ENCODE data around the gene ERGIC3.

ERGIC3 gene

GRCh38 chr20:35541783-35542662, at the start of gene ERGIC3:
TSS of gene ERGIC3 (plus strand) at chr20:35542078. CDS start at chr20:35542098, 20 bp downstream.
- Mint-ChIP-seq H3K27ac (ENCODE audit: low read depth) (peak within 1 kb of the TSS; percentile 88), H3K36me3 (ENCODE audit: insufficient read depth) (peaks cover 3% of the 10 kb centered on the region), H3K9me3 (no peaks in the 10 kb centered on the region), H3K4me3 (peak within 1 kb of the TSS; percentile 91), H3K27me3 (no peaks in the 10 kb centered on the region), H3K4me1 (peaks cover 21% of the 10 kb centered on the region)
- ATAC-seq (replicated peaks; ENCODE audit: extremely low read depth, poor library complexity, severe bottlenecking) (peak; percentile 99), DNase-seq (ENCODE audit: low spot score in 2 of 2) (peak; percentile 95 to 96)

- Mint-ChIP-seq H3K9me3 (no peaks in the 10 kb centered on the region), H3K27me3 (no peaks in the 10 kb centered on the region), H3K4me3 (peak overlapping the region; percentile 97), H3K27ac (ENCODE audit: low read depth) (peak overlapping the region; percentile 46), H3K36me3 (ENCODE audit: insufficient read depth) (peaks cover 43% of the 10 kb centered on the region), H3K4me1 (peaks cover 76% of the 10 kb centered on the region)
- ATAC-seq (replicated peaks; ENCODE audit: extremely low read depth, poor library complexity, severe bottlenecking) (no peak), DNase-seq (ENCODE audit: low spot score in 2 of 2) (no peak)
Observed at GRCh38 chr20:35492352-35492751, 49.5 kb upstream of the ERGIC3 start.

- peaks cover 56% of the 10 kb centered on the region for H3K4me1 Mint-ChIP-seq
- peaks cover 63% of the 10 kb centered on the region for H3K36me3 Mint-ChIP-seq (ENCODE audit: insufficient read depth)
- no peak for DNase-seq (ENCODE audit: low spot score in 2 of 2)
- no peak overlapping the region for H3K4me3 Mint-ChIP-seq
- no peak overlapping the region for H3K27ac Mint-ChIP-seq (ENCODE audit: low read depth)
- H3K9me3 Mint-ChIP-seq: no peaks in the 10 kb centered on the region
- no peak for ATAC-seq (replicated peaks; ENCODE audit: extremely low read depth, poor library complexity, severe bottlenecking)
- no peaks in the 10 kb centered on the region for H3K27me3 Mint-ChIP-seq
Observed at GRCh38 chr20:35496481-35496880, 45.4 kb upstream of the ERGIC3 start.

GRCh38 chr20:35497320-35497719, 44.6 kb upstream of the ERGIC3 start:
- peaks cover 51% of the 10 kb centered on the region for H3K4me1 Mint-ChIP-seq
- ATAC-seq (replicated peaks; ENCODE audit: extremely low read depth, poor library complexity, severe bottlenecking) (no peak), DNase-seq (ENCODE audit: low spot score in 2 of 2) (no peak)
- H3K9me3 Mint-ChIP-seq: no peaks in the 10 kb centered on the region
- no peak overlapping the region for H3K27ac Mint-ChIP-seq (ENCODE audit: low read depth)
- H3K27me3 Mint-ChIP-seq: no peaks in the 10 kb centered on the region
- peaks cover 70% of the 10 kb centered on the region for H3K36me3 Mint-ChIP-seq (ENCODE audit: insufficient read depth)
- no peak overlapping the region for H3K4me3 Mint-ChIP-seq

- DNase-seq (ENCODE audit: low spot score in 2 of 2): no peak
- Mint-ChIP-seq H3K27ac (ENCODE audit: low read depth) (no peak overlapping the region), H3K36me3 (ENCODE audit: insufficient read depth) (peaks cover 74% of the 10 kb centered on the region), H3K27me3 (no peaks in the 10 kb centered on the region), H3K9me3 (no peaks in the 10 kb centered on the region), H3K4me3 (no peak overlapping the region), H3K4me1 (peaks cover 51% of the 10 kb centered on the region)
- ATAC-seq (replicated peaks; ENCODE audit: extremely low read depth, poor library complexity, severe bottlenecking): no peak
Observed at GRCh38 chr20:35497780-35498189, 44.1 kb upstream of the ERGIC3 start.

- ATAC-seq (replicated peaks; ENCODE audit: extremely low read depth, poor library complexity, severe bottlenecking) (no peak), DNase-seq (ENCODE audit: low spot score in 2 of 2) (no peak)
- no peaks in the 10 kb centered on the region for H3K27me3 Mint-ChIP-seq
- H3K4me1 Mint-ChIP-seq: peaks cover 57% of the 10 kb centered on the region
- H3K4me3 Mint-ChIP-seq: no peak overlapping the region
- H3K9me3 Mint-ChIP-seq: no peaks in the 10 kb centered on the region
- H3K36me3 Mint-ChIP-seq (ENCODE audit: insufficient read depth): peaks cover 76% of the 10 kb centered on the region
- H3K27ac Mint-ChIP-seq (ENCODE audit: low read depth): peak overlapping the region; percentile 64
Observed at GRCh38 chr20:35499271-35499670, 42.6 kb upstream of the ERGIC3 start.

GRCh38 chr20:35502352-35502751, 39.5 kb upstream of the ERGIC3 start:
- Mint-ChIP-seq H3K4me1 (peaks cover 58% of the 10 kb centered on the region), H3K9me3 (no peaks in the 10 kb centered on the region), H3K36me3 (ENCODE audit: insufficient read depth) (peaks cover 65% of the 10 kb centered on the region), H3K4me3 (no peak overlapping the region), H3K27me3 (no peaks in the 10 kb centered on the region), H3K27ac (ENCODE audit: low read depth) (peak overlapping the region; percentile 96)
- ATAC-seq (replicated peaks; ENCODE audit: extremely low read depth, poor library complexity, severe bottlenecking) (no peak), DNase-seq (ENCODE audit: low spot score in 2 of 2) (no peak)

GRCh38 chr20:35503281-35503680, 38.6 kb upstream of the ERGIC3 start:
- Mint-ChIP-seq H3K27ac (ENCODE audit: low read depth) (peak overlapping the region; percentile 96), H3K4me3 (no peak overlapping the region), H3K36me3 (ENCODE audit: insufficient read depth) (peaks cover 69% of the 10 kb centered on the region), H3K27me3 (no peaks in the 10 kb centered on the region), H3K4me1 (peaks cover 54% of the 10 kb centered on the region), H3K9me3 (no peaks in the 10 kb centered on the region)
- DNase-seq (ENCODE audit: low spot score in 2 of 2) (no peak), ATAC-seq (replicated peaks; ENCODE audit: extremely low read depth, poor library complexity, severe bottlenecking) (no peak)

GRCh38 chr20:35503841-35504561, 37.9 kb upstream of the ERGIC3 start:
- Mint-ChIP-seq H3K4me3 (no peak overlapping the region), H3K27me3 (no peaks in the 10 kb centered on the region), H3K9me3 (no peaks in the 10 kb centered on the region), H3K36me3 (ENCODE audit: insufficient read depth) (peaks cover 67% of the 10 kb centered on the region), H3K27ac (ENCODE audit: low read depth) (peak overlapping the region; percentile 63), H3K4me1 (peaks cover 54% of the 10 kb centered on the region)
- ATAC-seq (replicated peaks; ENCODE audit: extremely low read depth, poor library complexity, severe bottlenecking) (no peak), DNase-seq (ENCODE audit: low spot score in 2 of 2) (no peak)

GRCh38 chr20:35504751-35505150, 37.1 kb upstream of the ERGIC3 start:
- no peak for DNase-seq (ENCODE audit: low spot score in 2 of 2)
- Mint-ChIP-seq H3K4me1 (peaks cover 48% of the 10 kb centered on the region), H3K4me3 (no peak overlapping the region), H3K27me3 (no peaks in the 10 kb centered on the region), H3K27ac (ENCODE audit: low read depth) (peak overlapping the region; percentile 63), H3K36me3 (ENCODE audit: insufficient read depth) (peaks cover 64% of the 10 kb centered on the region), H3K9me3 (no peaks in the 10 kb centered on the region)
- no peak for ATAC-seq (replicated peaks; ENCODE audit: extremely low read depth, poor library complexity, severe bottlenecking)

GRCh38 chr20:35506179-35506578, 35.7 kb upstream of the ERGIC3 start:
- Mint-ChIP-seq H3K4me1 (peaks cover 48% of the 10 kb centered on the region), H3K27ac (ENCODE audit: low read depth) (peak overlapping the region; percentile 63), H3K9me3 (no peaks in the 10 kb centered on the region), H3K36me3 (ENCODE audit: insufficient read depth) (peaks cover 56% of the 10 kb centered on the region), H3K4me3 (no peak overlapping the region), H3K27me3 (no peaks in the 10 kb centered on the region)
- ATAC-seq (replicated peaks; ENCODE audit: extremely low read depth, poor library complexity, severe bottlenecking): no peak
- no peak for DNase-seq (ENCODE audit: low spot score in 2 of 2)

- peaks cover 47% of the 10 kb centered on the region for H3K4me1 Mint-ChIP-seq
- no peak overlapping the region for H3K4me3 Mint-ChIP-seq
- no peak for DNase-seq (ENCODE audit: low spot score in 2 of 2)
- peak overlapping the region; percentile 23 for H3K27ac Mint-ChIP-seq (ENCODE audit: low read depth)
- peaks cover 54% of the 10 kb centered on the region for H3K36me3 Mint-ChIP-seq (ENCODE audit: insufficient read depth)
- no peaks in the 10 kb centered on the region for H3K9me3 Mint-ChIP-seq
- no peaks in the 10 kb centered on the region for H3K27me3 Mint-ChIP-seq
- no peak for ATAC-seq (replicated peaks; ENCODE audit: extremely low read depth, poor library complexity, severe bottlenecking)
Observed at GRCh38 chr20:35506872-35507638, 34.8 kb upstream of the ERGIC3 start.

Data from central memory CD8-positive, alpha-beta T cell (primary cell).